Measurements from ENCODE around the gene ZNF25.
"Not testable (repeated sequence)": the region's sequence is repeated elsewhere in the genome, so short reads cannot be mapped to it uniquely, and the experiment has no call there.

The ZNF25 gene

GRCh38 chr10:37937864-37938263, 38.6 kb downstream of the ZNF25 start:
- no peak for DNase-seq

- DNase-seq: no peak
Measured at GRCh38 chr10:37934791-37935190, 41.7 kb downstream of the ZNF25 start.

- DNase-seq: no peak
Measured at GRCh38 chr10:37930423-37930822, 46.0 kb downstream of the ZNF25 start.

- DNase-seq: not testable (repeated sequence)
Measured at GRCh38 chr10:37908165-37908564, 68.3 kb downstream of the ZNF25 start.

GRCh38 chr10:37906382-37906781, 70.1 kb downstream of the ZNF25 start:
- no peak for DNase-seq

Measured in SIG-M5 (cell line).